Measurements from ENCODE around the gene LRRC75A. TPM values are rescaled to one million over a fixed set of nuclear protein-coding genes. Genes with fewer than 3 reads are reported as not detected.
"Not testable (repeated sequence)": the region's sequence is repeated elsewhere in the genome, so short reads cannot be mapped to it uniquely, and the experiment has no call there.

The LRRC75A gene
- total RNA-seq, 1 donor, result 6.1 TPM

DNA sequence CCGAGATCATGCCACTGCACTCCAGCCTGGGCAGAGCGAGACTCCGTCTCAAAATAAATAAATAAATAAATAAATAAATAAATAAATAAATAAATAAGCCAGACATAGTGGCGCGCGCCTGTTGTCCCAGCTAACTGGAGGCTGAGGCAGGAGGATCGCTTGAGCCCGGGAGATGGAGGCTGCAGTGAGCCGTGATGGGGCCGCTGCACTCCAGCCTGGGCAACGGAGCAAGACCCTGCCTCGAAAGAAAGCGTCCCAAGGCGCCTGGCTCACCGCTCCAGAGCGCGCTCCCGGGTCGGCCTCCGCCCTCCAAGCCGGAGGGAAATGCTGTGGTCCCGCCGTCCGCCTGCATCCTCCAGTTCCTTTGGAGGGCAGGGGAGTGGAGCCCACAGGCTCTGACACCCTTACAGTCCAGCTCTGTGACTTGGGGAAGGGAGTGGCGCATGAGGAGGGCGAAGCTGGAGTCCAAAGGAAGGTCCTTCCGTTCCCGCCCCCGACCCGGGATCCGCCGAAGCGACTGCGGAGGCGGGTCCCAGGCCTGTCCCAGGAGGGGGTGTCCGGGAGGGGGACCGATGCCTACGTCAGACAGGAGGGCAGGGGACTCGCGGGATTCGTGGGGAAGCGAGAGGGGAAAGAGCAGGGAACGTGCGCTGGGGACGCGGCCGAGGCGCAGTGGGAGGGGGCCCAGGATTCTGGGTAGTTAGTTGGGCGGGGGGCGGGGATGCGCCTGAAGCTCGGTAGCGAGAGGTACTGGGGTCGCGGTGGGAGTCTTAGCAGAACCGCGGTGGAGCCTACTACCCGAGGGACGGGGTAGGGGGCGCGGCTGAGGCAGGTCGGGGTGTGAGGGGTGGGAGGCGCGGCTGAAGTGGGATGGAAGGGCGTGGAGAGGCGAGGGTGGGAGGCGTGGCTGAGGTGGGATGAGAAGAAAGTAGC lies 85.0 kb downstream of the LRRC75A start:
- TF ChIP-seq, protein P1, sequence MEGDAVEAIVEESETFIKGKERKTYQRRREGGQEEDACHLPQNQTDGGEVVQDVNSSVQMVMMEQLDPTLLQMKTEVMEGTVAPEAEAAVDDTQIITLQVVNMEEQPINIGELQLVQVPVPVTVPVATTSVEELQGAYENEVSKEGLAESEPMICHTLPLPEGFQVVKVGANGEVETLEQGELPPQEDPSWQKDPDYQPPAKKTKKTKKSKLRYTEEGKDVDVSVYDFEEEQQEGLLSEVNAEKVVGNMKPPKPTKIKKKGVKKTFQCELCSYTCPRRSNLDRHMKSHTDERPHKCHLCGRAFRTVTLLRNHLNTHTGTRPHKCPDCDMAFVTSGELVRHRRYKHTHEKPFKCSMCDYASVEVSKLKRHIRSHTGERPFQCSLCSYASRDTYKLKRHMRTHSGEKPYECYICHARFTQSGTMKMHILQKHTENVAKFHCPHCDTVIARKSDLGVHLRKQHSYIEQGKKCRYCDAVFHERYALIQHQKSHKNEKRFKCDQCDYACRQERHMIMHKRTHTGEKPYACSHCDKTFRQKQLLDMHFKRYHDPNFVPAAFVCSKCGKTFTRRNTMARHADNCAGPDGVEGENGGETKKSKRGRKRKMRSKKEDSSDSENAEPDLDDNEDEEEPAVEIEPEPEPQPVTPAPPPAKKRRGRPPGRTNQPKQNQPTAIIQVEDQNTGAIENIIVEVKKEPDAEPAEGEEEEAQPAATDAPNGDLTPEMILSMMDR (IDR thresholded peaks at IDR 0.05; ENCODE audit: insufficient read depth, low read length), result no peak
- DNase-seq (ENCODE audit: low read depth), result no peak
- H3K4me3 ChIP-seq (ENCODE audit: low read depth, low read length), result peak overlapping the region; percentile 62

DNA sequence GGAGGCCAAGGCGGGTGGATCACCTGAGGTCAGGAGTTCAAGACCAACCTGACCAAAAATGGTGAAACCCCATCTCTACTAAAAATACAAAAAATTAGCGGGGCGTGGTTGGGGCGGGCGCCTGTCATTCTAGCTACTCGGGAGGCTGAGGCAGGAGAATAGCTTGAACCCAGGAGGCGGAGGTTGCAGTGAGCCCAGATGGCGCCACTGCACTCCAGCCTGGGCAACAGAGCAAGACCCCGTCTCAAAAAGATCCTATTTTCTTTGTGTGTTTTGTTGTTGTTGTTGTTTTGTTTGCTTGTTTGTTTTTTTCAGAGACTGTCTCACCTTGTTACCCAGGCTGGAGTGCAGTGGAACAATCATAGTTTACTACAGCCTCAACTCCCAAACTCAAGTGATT lies 88.1 kb downstream of the LRRC75A start:
- not testable (repeated sequence) for DNase-seq (ENCODE audit: low read depth); H3K4me3 ChIP-seq (ENCODE audit: low read depth, low read length)

DNA sequence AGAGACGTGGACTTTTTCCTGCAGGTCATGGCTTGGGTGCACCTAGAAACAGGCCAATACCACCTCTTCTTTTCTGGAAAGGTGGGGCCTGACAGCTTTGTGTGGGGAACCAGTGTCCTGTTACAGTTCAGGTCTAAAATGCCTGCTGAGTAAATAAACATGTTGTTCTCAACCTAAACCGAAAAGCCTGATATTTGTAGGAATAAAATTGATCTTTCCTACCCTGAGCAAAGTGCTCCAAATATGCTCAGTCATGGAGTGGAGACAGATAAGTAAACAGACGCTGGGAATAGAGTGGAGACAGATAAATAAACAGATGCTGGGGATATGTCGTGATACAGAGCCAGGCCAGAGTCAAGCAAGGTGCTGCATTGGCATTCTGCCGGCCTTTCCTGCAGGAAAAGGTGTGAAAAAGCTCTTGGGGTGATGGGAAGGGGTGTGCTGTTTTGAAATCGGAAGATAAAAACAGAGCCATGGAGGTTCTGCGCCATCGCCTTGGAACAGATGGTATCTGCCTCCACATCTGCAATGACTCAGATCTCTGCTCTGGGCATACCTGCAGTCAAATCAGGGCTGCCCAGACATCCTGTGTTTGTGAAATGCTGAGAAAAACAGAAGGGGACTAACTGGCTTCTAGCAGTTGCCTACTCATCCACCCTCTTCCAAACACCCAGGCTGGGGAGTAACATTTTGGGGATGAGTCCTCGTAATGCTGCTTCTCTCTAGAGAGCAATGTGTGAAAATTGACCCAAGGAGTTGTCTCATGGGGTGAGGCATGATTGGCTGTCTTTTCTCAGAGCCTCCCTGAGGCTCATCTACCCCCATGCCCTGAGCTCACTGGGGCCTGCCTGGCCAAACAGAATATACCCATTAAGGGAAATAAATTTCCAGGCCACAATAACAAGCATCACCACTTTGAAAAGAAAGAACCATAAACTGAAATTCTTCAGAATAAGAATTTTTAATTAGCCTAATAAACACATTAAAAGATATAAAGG lies 93.4 kb downstream of the LRRC75A start:
- H3K4me3 ChIP-seq (ENCODE audit: low read depth, low read length), result no peak overlapping the region
- TF ChIP-seq, protein P1 (IDR thresholded peaks at IDR 0.05; ENCODE audit: insufficient read depth, low read length), result no peak
- no peak for DNase-seq (ENCODE audit: low read depth)

DNA sequence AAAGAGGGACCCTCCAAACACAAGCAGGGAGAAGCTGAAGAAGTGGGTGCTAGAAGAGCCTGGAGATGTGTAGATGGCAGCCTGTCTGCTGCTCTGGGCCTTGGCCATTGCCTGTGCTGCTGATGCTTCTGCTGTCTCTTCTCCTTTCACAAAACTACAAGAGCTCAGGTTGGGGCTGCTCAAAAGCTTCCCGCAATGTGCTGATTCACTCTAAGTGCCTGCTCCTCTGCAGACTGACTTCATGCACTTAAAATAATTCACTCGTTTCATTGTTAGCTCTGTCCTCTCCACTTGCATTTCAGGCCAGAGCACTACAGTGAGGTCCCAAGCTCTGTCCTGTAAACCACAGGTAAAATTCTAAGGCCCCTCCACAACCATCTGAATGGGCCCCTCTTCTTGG lies 95.3 kb downstream of the LRRC75A start:
- H3K4me3 ChIP-seq (ENCODE audit: low read depth, low read length), result not testable (repeated sequence)
- peak; percentile 35 for DNase-seq (ENCODE audit: low read depth)

DNA sequence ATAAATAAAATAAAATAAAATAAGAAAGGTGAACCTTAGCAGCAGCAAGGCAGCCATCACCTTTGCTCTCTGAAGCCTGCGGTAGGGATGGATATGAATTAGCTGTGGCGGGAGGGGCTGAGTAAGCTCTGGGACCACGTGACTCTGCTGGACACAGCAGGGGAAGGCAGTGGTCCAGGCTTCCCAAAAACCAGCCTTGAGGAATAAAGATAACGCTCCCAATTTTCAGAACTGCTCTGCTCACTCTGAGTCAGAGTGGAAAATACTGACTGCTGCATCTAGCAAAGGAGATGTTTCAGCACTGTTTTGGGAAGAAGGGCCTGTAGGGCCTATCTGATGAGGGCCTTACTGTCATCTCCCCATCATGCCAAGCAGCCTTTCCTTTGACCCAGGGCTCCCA lies 96.1 kb downstream of the LRRC75A start:
- DNase-seq (ENCODE audit: low read depth), result peak; percentile 73
- H3K4me3 ChIP-seq (ENCODE audit: low read depth, low read length), result not testable (repeated sequence)

DNA sequence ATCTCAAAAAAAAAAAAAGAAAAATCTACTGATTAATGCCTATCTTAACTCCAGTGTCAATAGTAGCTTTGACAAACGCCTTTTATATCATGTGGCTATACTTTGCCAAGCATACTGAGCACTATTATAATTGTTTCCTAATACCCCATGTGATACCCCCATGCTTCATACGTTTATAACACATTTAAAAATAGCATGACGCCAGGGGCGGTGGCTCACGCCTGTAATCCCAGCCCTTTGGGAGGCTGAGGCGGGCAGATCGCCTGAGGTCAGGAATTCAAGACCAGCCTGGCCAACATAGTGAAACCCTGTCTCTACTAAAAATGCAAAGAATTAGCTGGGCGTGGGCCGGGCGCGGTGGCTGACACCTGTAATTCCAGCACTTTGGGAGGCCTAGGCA lies 99.5 kb downstream of the LRRC75A start:
- H3K4me3 ChIP-seq (ENCODE audit: low read depth, low read length), result not testable (repeated sequence)

More for the DNA sequence above, 99.5 kb downstream of the LRRC75A start:
- not testable (repeated sequence) for DNase-seq (ENCODE audit: low read depth)

Small RNAs within 50 kb of the gene (small RNA-seq; reads per million reads assigned to genes)
- not detected for gene SNORD49A
- gene SNORD65, result not detected

Other genes starting within 250 kb of the LRRC75A start
- gene CENPV, start 138.7 kb downstream of the LRRC75A start, total RNA-seq (ENCODE audit: low replicate concordance), result 10.2 and 20.1 TPM in 2 replicates
- 773 and 1,074 TPM in 2 replicates for gene UBB, start 111.1 kb downstream of the LRRC75A start, total RNA-seq (ENCODE audit: low replicate concordance)
- 5.3 and 45.3 TPM in 2 replicates for gene TRPV2, start 76.6 kb downstream of the LRRC75A start, total RNA-seq (ENCODE audit: low replicate concordance)
- gene ZNF287, start 77.0 kb upstream of the LRRC75A start, total RNA-seq (ENCODE audit: low replicate concordance), result 10.3 and 18.2 TPM in 2 replicates
- gene ZNF624, start 161.7 kb upstream of the LRRC75A start, total RNA-seq (ENCODE audit: low replicate concordance), result 6.2 and 9.2 TPM in 2 replicates
- 13.7 and 18.7 TPM in 2 replicates for gene CCDC144A, start 198.0 kb upstream of the LRRC75A start, total RNA-seq (ENCODE audit: low replicate concordance)